AG10803 (cell line): ENCODE measurements around the gene NEK7.

Experiments
- DNase-seq: peaks from one replicate; pipeline ENCODE4 v3.0.0; 2010; ENCODE audit warnings: low read depth
- H3K4me3 ChIP-seq: 2 replicates; pipeline ENCODE4 v1.5.1; 2011; ENCODE audit warnings: mild to moderate bottlenecking, low read length, control low read depth
- TF ChIP-seq, protein P1 (sequence below): conservative IDR thresholded peaks from 2 replicates; pipeline ENCODE4 v1.5.1; 2011; ENCODE audit warnings: mild to moderate bottlenecking, low read length, control low read depth, inconsistent platforms

The NEK7 gene

DNA sequence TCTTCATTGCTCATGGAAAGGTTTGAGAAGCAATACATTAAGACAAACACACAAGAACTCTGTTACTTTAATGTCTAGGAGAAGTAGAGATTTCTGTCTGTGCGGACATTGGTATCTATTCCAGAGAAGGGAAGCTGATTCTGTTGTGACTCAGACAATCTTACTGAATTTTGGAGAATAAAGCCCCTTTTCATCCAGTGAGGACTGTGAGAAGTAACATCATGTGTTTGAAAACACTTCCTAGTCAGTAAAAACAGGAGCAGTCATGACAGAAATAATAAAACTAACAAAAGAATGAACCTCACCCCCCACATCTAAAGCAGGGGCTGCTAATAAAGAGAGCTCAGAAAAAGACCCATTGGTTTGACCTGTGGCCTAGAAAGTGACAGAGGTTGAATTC is 46.6 kb downstream of the NEK7 start:
- TF ChIP-seq, protein P1, sequence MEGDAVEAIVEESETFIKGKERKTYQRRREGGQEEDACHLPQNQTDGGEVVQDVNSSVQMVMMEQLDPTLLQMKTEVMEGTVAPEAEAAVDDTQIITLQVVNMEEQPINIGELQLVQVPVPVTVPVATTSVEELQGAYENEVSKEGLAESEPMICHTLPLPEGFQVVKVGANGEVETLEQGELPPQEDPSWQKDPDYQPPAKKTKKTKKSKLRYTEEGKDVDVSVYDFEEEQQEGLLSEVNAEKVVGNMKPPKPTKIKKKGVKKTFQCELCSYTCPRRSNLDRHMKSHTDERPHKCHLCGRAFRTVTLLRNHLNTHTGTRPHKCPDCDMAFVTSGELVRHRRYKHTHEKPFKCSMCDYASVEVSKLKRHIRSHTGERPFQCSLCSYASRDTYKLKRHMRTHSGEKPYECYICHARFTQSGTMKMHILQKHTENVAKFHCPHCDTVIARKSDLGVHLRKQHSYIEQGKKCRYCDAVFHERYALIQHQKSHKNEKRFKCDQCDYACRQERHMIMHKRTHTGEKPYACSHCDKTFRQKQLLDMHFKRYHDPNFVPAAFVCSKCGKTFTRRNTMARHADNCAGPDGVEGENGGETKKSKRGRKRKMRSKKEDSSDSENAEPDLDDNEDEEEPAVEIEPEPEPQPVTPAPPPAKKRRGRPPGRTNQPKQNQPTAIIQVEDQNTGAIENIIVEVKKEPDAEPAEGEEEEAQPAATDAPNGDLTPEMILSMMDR = no peak
- no peak for DNase-seq
- H3K4me3 ChIP-seq = no peak overlapping the region

DNA sequence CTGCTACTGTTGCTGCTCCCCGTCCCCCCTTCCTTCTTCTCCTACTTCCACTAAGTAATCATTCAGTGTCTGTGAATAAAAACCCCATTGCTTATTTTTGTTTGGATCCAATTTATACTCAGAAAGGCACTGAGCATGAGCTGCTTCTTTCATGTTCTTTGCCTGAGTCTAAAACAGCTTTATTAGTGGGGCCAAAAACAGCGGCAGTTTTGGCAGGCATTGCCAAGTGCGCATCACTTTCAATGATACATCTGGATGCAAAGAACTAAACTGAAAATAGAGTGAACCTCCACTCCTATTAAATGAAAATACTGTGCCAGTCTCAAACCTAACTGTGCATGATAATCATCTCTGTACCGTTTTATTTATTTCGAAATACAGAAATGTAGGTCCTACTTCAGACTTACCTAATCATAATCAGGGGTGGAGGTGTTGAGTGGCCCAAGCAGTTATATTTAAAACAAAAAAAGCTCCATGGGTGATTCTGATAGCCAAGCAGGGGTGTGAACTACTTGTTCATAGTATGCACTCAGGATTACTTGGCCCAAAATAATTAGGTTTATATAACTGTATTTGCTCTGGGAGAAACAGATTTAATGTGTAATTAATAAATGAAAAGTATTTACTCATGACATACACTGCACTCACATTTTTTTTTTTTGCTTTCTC is 48.4 kb downstream of the NEK7 start:
- no peak for DNase-seq
- TF ChIP-seq, protein P1 = no peak
- H3K4me3 ChIP-seq = no peak overlapping the region

DNA sequence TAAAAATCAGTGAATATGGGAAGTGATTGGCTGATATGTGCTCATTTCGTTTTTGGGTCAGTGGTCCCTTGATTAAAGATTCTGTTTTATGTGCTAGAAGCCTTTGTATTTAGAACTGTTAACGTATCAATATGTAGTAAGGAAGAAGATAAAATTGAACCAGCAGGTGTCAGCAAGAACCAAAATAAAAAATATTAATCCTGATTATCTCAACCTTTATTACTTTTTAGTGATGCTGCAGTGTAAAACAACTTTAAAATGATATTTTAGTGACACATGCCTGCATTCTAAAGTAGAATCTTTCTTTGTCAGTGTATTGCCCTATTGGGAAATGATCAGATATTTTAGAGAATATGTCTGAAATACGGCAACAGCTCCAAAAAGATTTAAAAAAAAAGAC is 49.5 kb downstream of the NEK7 start:
- TF ChIP-seq, protein P1 = no peak
- DNase-seq = no peak
- no peak overlapping the region for H3K4me3 ChIP-seq

DNA sequence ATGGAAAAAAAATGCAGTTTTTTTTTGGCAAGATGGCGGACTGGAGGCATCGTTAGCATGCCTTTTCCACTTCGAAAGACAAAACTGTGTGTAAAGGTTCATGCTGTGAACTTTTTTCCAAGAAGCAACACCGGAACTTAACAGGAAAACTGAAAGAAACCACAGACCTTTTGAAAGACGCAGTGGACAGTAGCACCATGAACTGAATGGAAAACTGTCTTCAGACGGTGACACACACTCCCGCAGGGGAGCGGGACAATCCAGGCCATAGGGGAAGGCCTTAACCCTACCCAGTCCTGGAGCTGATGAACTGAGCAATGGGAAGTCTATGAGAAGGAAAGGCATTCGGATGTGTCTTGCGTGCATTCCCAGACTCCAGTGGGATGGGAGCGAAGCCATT is 54.9 kb downstream of the NEK7 start:
- no peak overlapping the region for H3K4me3 ChIP-seq
- DNase-seq = no peak
- TF ChIP-seq, protein P1 = no peak

DNA sequence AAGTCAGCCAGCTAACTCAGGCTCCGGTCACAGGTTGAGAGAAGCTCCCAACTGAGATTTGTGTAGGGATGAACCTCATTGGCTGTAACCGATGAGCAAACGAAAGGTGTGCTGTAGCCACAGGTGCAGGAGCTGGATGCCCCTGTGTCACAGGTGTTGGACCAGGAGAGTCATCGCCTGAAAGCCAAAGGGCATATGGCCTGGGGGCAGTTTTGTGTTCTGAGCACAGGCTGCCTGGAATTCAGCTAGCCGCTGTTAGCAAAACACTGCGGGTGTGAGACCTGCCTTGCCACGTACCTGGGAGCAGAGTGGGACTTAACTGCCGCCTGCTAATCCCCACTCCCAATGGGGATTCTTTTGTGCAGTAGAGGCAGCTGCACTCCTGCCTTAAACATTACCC is 55.3 kb downstream of the NEK7 start:
- DNase-seq = no peak
- TF ChIP-seq, protein P1 = no peak
- no peak overlapping the region for H3K4me3 ChIP-seq

DNA sequence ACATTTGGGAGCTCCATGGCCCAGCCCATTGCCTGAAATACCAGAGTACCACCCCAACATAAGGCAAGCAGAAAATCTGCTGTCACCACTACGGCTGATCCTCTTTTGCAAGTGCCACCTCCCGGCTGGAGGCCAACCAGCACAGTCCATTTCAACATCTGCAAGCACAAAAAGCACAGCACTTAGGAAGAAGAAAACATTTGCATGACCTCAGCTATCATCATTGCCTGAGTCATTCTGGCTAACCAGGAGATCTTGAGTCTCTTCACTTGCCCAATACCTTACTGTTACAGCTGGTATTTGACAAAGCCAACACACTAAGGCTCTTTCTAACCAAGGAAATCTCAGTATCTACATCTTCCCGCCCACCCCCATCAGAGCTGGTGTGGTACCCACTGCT is 55.9 kb downstream of the NEK7 start:
- no peak overlapping the region for H3K4me3 ChIP-seq
- TF ChIP-seq, protein P1 = no peak
- peak; percentile 89 for DNase-seq

DNA sequence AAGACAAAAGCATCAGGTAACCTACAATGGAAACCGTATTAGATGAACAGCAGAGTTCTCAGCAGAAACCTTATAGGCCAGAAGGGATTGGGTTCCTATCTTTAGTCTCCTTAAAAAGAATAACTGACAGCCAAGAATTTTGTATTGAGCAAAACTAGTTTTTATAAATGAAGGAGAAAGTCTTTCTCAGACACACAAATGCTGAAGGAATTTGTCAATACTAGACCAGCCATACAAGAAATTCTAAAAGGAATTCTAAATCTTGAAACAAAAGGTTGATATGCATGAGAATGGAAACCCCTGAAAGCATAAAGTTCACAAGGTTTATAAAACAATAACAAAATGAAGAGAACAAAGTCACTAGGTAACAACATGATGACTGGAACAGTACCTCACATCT is 58.1 kb downstream of the NEK7 start:
- TF ChIP-seq, protein P1 = no peak
- no peak overlapping the region for H3K4me3 ChIP-seq
- DNase-seq = no peak
